HK-2 (cell line): ENCODE data around the gene MAPRE2.

Experiments used
- DNase-seq: peaks from one replicate; pipeline ENCODE4 v3.0.0-alpha.2; 2018; ENCODE audit not compliant: unreplicated experiment

Gene MAPRE2

DNA sequence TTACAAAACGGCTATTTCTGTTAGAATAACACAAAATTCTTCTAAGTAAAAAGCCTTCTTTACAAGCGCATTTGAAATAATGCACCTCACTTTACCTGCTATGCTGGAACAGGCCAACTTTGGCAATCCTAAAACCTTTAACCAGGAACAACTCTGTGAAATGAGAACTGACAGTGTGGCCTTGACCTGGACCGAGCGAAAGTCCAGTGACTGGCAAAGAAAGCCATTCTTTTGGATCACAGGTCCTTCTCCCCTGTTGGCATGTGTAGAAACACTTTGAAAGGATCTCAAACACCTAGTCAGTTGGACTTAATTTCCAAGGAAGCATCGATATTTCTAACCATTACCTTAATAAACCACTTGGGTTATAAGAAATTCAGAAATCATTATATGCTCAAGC lies 21.2 kb downstream of the MAPRE2 start:
- DNase-seq: no peak

GRCh38 chr18:35063875-35064690 lies 22.9 kb downstream of the MAPRE2 start:
- DNase-seq: no peak

GRCh38 chr18:35067454-35067853 lies 26.2 kb downstream of the MAPRE2 start:
- DNase-seq: no peak

DNA sequence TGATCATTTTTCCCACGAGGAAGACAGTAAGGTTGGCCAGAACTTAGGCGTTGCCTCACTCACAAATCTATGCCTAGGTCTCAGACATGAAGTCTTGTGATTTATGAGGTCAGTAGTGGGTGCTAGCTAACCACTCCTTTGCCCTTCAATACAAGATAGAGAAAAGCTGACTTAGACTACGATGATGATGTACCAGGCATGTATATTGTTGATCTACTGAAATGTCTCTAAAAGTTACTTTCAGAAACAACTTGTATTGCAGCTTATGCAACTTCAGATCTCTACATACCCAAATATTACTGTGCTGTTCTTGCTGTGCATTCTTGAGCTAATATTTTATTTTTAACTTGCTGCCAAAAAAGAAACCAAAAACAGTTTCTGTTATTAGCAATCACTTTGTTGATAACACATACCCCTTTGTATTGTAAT lies 30.6 kb downstream of the MAPRE2 start:
- DNase-seq: no peak

- no peak for DNase-seq
These were observed 31.4 kb downstream of the MAPRE2 start for GRCh38 chr18:35072616-35073015.

GRCh38 chr18:35073186-35074105 lies 32.2 kb downstream of the MAPRE2 start:
- DNase-seq: no peak

GRCh38 chr18:35074581-35074980 lies 33.4 kb downstream of the MAPRE2 start:
- DNase-seq: no peak

DNA sequence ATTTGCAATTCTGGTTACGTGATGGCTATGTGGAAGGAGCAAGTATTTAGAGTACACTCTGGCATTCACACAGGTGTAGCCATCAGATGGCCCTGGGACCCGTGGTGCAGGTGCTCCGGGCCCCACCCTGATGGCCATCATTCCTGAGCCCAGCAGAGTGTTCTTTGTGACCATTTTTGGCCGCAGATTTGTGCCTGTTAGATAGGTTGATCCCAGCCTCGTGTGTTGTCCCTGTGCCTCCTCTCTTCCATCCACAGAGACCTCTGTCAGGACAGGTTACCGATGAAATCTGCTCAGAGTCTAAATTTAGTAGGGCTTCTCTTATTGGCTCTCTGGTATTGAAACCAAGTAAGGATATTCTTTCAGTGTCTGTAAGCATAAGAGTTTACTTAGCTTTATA lies 33.9 kb downstream of the MAPRE2 start:
- DNase-seq: no peak

DNA sequence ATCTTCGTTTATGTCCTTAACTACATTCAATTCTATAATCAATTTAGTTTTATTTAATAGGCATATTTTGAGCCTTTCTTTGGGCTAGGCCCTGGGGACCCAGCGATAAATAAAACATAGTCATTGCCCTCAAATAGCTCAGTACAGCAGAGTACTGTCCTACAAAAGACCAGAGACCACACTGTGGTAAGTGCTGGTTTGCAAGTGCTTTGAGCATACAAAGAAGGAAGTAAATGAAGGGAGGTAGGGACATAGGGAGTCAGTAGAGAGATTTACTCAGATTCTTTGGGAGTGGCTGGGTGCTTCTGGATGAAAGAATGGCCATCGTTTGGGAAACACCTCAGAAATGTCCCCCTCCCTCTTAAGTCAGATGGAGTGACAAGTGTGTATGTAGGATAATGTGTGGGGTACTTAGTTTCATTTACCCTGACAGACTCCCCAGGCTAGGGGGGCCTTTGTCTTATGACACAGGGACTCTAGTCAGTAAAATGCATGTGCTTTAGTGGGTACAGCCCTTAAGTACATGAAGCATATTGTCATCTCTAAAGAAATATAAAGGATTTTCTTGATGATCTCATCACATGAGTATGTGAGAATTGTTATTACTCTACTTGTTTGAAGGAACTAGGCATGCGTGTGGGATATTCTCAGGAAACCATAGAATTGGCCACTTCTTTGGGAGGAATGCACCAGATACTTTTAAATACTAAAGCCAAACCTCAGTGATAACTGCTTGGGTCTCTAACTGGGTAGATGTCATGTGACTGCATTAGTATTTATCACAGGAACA lies 35.1 kb downstream of the MAPRE2 start:
- DNase-seq: no peak

DNA sequence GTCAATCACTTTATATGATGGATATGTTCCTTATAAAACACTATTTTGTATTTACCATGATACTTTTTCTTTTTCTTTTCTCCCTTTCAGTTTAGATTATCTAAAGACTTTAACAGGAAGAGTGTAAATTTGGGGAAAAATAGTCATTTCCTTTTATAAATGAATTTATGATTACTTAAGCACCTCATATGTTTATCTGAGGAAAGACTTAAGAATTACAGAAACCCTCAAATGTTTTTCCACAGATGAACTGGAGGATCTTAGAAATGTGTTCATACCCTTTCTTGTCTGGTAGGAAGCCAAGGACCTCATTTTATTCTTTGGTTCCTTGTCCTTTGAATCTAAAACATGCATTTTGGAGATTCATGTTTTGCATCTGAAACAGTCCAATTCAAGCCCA lies 36.7 kb downstream of the MAPRE2 start:
- no peak for DNase-seq

- DNase-seq: no peak
These were observed 38.8 kb downstream of the MAPRE2 start for GRCh38 chr18:35080058-35080457.

DNA sequence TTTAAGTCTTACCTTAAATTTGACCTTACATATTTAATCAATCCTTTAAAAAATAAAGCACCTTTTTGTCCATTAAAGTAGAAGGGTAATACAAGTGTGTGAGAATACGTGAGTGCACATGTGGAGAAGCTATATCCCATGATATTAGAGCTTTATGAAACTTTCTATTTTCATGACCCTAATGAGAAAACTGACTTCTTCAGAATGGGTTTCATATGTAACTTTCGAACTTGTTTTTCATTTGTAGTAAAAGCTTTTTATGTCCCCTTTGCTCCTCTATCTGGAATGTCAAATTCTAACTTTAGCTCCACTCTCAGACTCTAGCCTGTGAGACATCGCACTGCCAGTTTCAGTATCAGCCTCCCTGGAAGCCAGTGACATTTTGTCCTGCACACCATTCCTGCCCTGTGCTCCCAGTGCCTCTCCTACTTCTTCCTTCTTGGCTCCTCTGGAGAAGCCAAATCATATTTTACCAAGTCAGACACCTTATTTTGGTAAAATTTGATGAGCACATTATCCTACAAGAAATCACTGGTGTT lies 42.0 kb downstream of the MAPRE2 start:
- DNase-seq: no peak

GRCh38 chr18:35084494-35085449 lies 43.6 kb downstream of the MAPRE2 start:
- DNase-seq: no peak

DNA sequence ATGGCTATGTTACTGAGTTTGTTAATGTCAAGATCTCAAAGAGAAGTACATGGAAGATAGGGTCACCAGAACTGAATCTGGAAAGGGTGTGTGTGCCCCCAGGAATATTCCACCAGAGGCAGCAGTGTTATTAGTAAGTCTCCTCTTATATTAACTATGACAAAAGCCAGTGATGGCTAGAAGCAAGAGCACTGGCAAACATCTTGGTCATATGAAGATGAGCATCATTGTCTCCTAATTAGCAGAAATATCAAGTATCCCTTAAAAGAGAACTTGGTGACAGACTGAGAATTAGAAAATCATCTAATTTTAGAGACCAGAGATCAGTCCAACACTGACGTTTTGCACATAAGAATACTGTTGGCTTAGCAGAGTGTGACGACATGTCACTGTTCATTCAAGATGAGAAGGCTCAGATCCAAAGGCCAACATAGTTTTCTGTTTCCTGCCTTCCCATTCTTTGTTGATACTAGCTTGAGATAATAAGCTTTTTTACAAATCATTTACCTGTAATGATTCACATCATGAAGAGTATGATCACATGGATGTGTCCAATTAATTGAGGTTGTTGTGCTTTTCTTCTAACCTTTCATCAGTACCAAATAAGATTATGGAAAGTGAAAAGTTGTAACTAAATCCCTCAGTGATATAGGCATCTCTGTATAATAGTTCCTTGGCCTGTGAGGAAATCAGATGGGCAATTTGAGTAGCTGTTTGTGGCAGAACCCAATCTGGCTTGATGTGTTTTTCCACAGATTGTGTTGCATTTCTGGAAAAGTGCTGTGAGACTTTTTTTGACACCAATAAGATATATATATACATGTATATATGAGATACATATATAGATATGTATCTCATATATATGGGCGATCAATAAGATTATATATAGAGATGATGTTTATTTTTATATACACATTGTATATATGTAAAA lies 44.5 kb downstream of the MAPRE2 start:
- DNase-seq: no peak

GRCh38 chr18:35086704-35087103 lies 45.5 kb downstream of the MAPRE2 start:
- no peak for DNase-seq

DNA sequence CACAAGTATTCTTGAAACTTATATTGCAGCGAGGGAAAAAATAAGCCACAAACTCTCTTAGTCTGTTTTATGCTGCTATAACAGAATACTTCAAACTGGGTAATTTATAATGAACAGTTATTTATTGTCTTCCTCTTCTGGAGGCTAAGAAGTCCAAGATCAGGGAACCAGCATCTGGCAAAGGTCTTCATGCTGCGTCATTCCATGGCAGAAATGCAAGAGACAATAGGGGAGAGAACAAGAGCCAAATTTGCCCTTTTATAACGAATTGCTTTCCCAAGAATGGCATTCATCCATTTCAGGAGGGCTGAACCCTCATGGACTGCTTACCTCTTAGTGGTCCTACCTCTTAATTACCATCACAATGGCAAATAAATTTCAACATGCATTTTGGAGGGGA lies 46.5 kb downstream of the MAPRE2 start:
- no peak for DNase-seq

GRCh38 chr18:35088921-35089320 lies 47.7 kb downstream of the MAPRE2 start:
- no peak for DNase-seq

DNA sequence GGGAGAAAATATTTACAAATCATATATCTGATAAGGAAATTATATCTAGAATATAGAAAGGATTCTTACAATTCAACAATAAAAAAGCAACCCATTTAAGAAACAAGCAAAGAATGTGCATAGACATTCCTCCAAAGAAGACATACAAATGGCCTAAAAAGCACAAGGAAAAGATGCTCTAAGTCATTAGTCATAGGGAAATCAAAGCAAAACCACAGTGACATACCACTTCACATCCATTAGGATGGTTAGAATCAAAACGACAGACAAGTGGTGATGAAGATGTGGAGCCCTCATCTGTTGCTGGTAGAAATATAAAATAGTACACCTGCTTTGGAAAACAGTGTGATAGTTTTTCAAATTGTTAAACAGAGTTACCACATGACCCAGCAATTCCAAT lies 48.2 kb downstream of the MAPRE2 start:
- DNase-seq: no peak

DNA sequence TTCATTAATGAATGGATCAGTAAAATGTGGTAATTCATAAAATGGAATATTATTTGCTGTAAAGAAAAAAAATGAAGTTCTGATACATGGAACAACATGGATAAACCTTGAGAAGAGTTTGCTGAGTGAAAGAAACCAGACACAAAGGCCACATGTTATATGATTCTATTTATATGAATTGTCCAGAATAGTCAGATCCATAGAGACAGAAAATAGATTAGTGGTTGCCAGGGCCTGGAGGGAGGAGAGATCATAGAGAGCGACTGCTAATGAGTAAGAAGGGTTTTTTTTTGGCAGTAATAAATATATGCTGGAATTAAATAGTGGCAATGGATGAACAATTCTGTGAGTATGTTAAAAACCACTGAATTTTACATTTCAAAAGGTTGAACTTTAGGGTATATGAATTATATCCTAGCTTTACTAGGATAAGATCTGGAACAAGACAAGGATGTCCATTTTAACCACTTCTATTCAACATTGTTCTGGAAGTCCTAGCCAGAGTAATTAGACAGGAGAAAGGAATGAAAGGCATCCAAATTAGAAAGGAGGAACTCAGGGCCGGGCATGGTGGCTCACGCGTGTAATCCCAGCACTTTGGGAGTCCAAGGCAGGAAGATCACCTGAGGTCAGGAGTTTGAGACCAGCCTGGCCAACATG lies 48.8 kb downstream of the MAPRE2 start:
- DNase-seq: no peak
